ENCODE data around the gene MDM1.

The MDM1 gene

DNA sequence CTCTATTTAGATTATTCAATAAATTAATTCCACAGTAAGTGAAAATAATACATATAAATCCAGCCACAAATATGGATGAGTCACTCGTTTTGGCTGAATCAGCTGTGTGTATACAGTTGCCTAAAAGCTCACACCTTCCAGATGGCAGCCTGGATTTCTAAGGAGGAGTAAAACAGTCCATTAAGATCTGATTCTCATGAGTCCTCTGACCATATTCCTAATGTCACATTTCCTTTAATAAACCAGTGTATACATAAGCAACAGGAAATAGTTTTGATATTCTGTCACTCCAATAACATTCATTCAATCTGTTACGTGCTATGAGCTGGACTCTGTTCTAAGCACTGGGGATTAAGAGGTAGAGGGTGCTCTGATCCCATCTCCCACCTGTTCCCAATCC, 21.8 kb downstream of the MDM1 start:
- ATAC-seq: peak; percentile 82
- TF ChIP-seq, protein P1, sequence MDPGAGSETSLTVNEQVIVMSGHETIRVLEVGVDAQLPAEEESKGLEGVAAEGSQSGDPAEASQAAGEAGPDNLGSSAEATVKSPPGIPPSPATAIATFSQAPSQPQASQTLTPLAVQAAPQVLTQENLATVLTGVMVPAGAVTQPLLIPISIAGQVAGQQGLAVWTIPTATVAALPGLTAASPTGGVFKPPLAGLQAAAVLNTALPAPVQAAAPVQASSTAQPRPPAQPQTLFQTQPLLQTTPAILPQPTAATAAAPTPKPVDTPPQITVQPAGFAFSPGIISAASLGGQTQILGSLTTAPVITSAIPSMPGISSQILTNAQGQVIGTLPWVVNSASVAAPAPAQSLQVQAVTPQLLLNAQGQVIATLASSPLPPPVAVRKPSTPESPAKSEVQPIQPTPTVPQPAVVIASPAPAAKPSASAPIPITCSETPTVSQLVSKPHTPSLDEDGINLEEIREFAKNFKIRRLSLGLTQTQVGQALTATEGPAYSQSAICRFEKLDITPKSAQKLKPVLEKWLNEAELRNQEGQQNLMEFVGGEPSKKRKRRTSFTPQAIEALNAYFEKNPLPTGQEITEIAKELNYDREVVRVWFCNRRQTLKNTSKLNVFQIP (CRISPR knock-in tag; IDR thresholded peaks at IDR 0.05; ENCODE audit: borderline replicate concordance, low read depth): no peak
- TF ChIP-seq ZFP3 (CRISPR knock-in tag; IDR thresholded peaks at IDR 0.05) (no peak), ZFP30 (CRISPR knock-in tag; IDR thresholded peaks at IDR 0.05) (no peak), ESRRG (CRISPR knock-in tag; IDR thresholded peaks at IDR 0.05) (no peak), CSDC2 (CRISPR knock-in tag; IDR thresholded peaks at IDR 0.05) (no peak), BACH2 (CRISPR knock-in tag; IDR thresholded peaks at IDR 0.05; ENCODE audit: borderline replicate concordance) (no peak), TOX (CRISPR knock-in tag; IDR thresholded peaks at IDR 0.05; ENCODE audit: borderline replicate concordance) (no peak), PATZ1 (CRISPR knock-in tag; IDR thresholded peaks at IDR 0.05; ENCODE audit: borderline replicate concordance) (no peak), RARB (CRISPR knock-in tag; IDR thresholded peaks at IDR 0.05) (no peak), ZNF8 (CRISPR knock-in tag; IDR thresholded peaks at IDR 0.05) (no peak), ISL1 (CRISPR knock-in tag; IDR thresholded peaks at IDR 0.05) (no peak), GLIS3 (CRISPR knock-in tag; IDR thresholded peaks at IDR 0.05) (no peak), PPARA (CRISPR knock-in tag; IDR thresholded peaks at IDR 0.05; ENCODE audit: borderline replicate concordance) (no peak), ZC3H10 (CRISPR knock-in tag; IDR thresholded peaks at IDR 0.05) (no peak), OSR1 (CRISPR knock-in tag; IDR thresholded peaks at IDR 0.05) (no peak), ARNTL (CRISPR knock-in tag; IDR thresholded peaks at IDR 0.05; ENCODE audit: borderline replicate concordance, low read depth) (no peak), TCF4 (CRISPR knock-in tag; IDR thresholded peaks at IDR 0.05; ENCODE audit: borderline replicate concordance) (no peak), SNAI2 (CRISPR knock-in tag; IDR thresholded peaks at IDR 0.05) (no peak)
- TF ChIP-seq, protein P2, sequence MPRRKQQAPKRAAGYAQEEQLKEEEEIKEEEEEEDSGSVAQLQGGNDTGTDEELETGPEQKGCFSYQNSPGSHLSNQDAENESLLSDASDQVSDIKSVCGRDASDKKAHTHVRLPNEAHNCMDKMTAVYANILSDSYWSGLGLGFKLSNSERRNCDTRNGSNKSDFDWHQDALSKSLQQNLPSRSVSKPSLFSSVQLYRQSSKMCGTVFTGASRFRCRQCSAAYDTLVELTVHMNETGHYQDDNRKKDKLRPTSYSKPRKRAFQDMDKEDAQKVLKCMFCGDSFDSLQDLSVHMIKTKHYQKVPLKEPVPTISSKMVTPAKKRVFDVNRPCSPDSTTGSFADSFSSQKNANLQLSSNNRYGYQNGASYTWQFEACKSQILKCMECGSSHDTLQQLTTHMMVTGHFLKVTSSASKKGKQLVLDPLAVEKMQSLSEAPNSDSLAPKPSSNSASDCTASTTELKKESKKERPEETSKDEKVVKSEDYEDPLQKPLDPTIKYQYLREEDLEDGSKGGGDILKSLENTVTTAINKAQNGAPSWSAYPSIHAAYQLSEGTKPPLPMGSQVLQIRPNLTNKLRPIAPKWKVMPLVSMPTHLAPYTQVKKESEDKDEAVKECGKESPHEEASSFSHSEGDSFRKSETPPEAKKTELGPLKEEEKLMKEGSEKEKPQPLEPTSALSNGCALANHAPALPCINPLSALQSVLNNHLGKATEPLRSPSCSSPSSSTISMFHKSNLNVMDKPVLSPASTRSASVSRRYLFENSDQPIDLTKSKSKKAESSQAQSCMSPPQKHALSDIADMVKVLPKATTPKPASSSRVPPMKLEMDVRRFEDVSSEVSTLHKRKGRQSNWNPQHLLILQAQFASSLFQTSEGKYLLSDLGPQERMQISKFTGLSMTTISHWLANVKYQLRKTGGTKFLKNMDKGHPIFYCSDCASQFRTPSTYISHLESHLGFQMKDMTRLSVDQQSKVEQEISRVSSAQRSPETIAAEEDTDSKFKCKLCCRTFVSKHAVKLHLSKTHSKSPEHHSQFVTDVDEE (CRISPR knock-in tag; IDR thresholded peaks at IDR 0.05): no peak
- TF ChIP-seq, protein P3, sequence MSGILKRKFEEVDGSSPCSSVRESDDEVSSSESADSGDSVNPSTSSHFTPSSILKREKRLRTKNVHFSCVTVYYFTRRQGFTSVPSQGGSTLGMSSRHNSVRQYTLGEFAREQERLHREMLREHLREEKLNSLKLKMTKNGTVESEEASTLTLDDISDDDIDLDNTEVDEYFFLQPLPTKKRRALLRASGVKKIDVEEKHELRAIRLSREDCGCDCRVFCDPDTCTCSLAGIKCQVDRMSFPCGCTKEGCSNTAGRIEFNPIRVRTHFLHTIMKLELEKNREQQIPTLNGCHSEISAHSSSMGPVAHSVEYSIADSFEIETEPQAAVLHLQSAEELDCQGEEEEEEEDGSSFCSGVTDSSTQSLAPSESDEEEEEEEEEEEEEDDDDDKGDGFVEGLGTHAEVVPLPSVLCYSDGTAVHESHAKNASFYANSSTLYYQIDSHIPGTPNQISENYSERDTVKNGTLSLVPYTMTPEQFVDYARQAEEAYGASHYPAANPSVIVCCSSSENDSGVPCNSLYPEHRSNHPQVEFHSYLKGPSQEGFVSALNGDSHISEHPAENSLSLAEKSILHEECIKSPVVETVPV (CRISPR knock-in tag; IDR thresholded peaks at IDR 0.05): no peak

GRCh38 chr12:68306564-68306963, 25.6 kb downstream of the MDM1 start:
- TF ChIP-seq, protein P2 (CRISPR knock-in tag; IDR thresholded peaks at IDR 0.05): no peak
- no peak for TF ChIP-seq RARB (CRISPR knock-in tag; IDR thresholded peaks at IDR 0.05)
- TF ChIP-seq TOX (CRISPR knock-in tag; IDR thresholded peaks at IDR 0.05; ENCODE audit: borderline replicate concordance): no peak
- no peak for TF ChIP-seq ZC3H10 (CRISPR knock-in tag; IDR thresholded peaks at IDR 0.05)
- no peak for TF ChIP-seq ISL1 (CRISPR knock-in tag; IDR thresholded peaks at IDR 0.05)
- TF ChIP-seq OSR1 (CRISPR knock-in tag; IDR thresholded peaks at IDR 0.05): no peak
- no peak for TF ChIP-seq ZNF565 (CRISPR knock-in tag; conservative IDR thresholded peaks at IDR 0.05; ENCODE audit: low read depth)
- TF ChIP-seq, protein P3 (CRISPR knock-in tag; IDR thresholded peaks at IDR 0.05): no peak
- no peak for TF ChIP-seq SNAI2 (CRISPR knock-in tag; IDR thresholded peaks at IDR 0.05)
- TF ChIP-seq CSDC2 (CRISPR knock-in tag; IDR thresholded peaks at IDR 0.05): no peak
- no peak for TF ChIP-seq ZFP30 (CRISPR knock-in tag; IDR thresholded peaks at IDR 0.05)
- TF ChIP-seq ARNTL (CRISPR knock-in tag; IDR thresholded peaks at IDR 0.05; ENCODE audit: borderline replicate concordance, low read depth): no peak
- TF ChIP-seq TCF4 (CRISPR knock-in tag; IDR thresholded peaks at IDR 0.05; ENCODE audit: borderline replicate concordance): no peak
- no peak for TF ChIP-seq ESRRG (CRISPR knock-in tag; IDR thresholded peaks at IDR 0.05)
- TF ChIP-seq ZNF8 (CRISPR knock-in tag; IDR thresholded peaks at IDR 0.05): no peak
- TF ChIP-seq PATZ1 (CRISPR knock-in tag; IDR thresholded peaks at IDR 0.05; ENCODE audit: borderline replicate concordance): no peak
- no peak for ATAC-seq

All from SK-N-SH treated with all-trans-retinoic acid at 6 μM for 48 hours (cell line).